ENCODE data around the gene IRX4. TPM values are rescaled to one million over a fixed set of nuclear protein-coding genes. Genes with fewer than 3 reads are reported as not detected.

IRX4 gene
- total and polyA plus RNA-seq, 2 donors (not counting 1 experiment from before 2014, with no cell fraction given): not detected

DNA sequence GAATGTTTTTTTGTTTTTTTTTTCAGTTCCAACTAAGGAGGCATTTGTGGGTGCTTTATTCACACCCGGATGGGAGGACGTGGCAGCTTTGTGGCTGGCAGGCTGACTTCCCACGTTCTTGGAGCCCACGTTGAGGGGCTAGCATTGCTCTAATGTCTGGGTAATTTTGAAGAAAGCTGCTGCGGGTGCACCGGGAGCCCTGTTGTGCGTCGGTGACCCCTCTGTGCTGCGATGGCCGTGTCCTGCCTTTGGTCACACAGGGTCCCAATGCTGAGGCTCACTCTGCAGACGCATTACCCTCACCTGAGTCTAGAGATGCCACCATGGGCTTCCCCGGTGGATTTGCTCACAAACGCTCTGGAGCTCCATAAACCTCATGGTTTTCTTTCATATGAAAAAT lies 47.3 kb downstream of the IRX4 start:
- Histone ChIP-seq H3K4me3 (replicated peaks in 1 of 4; ENCODE audit: control extremely low read depth in 1 of 4, insufficient read depth in 1 of 4, low read depth in 3 of 4, low read length in 4 of 4) (no peak overlapping the region), H3K9ac (ENCODE audit: insufficient read depth, low read length) (no peak overlapping the region), H3K36me3 (ENCODE audit: control insufficient read depth, insufficient read depth, low read length) (no peaks in the 10 kb centered on the region), H3K9me3 (ENCODE audit: control insufficient read depth, insufficient read depth, low read depth, low read length) (no peaks in the 10 kb centered on the region), H3K79me2 (ENCODE audit: control insufficient read depth, insufficient read depth, low read length) (no peaks in the 10 kb centered on the region), H3K27me3 (ENCODE audit: control insufficient read depth, insufficient read depth, low read length) (peaks cover 10% of the 10 kb centered on the region), H2AFZ (ENCODE audit: low read length) (no peak overlapping the region), H3K4me1 (ENCODE audit: control insufficient read depth, extremely low read depth, insufficient read depth, low read length) (no peaks in the 10 kb centered on the region), H3K27ac (ENCODE audit: insufficient read depth, low read length) (no peak overlapping the region), H3K4me2 (ENCODE audit: extremely low read depth, insufficient read depth, low read length) (no peak overlapping the region), H4K20me1 (ENCODE audit: control insufficient read depth, extremely low read depth, insufficient read depth, low read length) (no peaks in the 10 kb centered on the region)
- no peak for TF ChIP-seq EZH2 (IDR thresholded peaks at IDR 0.05; ENCODE audit: low read length, missing control alignments)
- no peak for TF ChIP-seq CTCF (conservative IDR thresholded peaks at IDR 0.05 in 1 of 2, IDR thresholded peaks at IDR 0.05 in 1 of 2; ENCODE audit: low read depth in 1 of 2, low read length in 2 of 2)
- no peak for DNase-seq (ENCODE audit: low read depth in 2 of 2)

DNA sequence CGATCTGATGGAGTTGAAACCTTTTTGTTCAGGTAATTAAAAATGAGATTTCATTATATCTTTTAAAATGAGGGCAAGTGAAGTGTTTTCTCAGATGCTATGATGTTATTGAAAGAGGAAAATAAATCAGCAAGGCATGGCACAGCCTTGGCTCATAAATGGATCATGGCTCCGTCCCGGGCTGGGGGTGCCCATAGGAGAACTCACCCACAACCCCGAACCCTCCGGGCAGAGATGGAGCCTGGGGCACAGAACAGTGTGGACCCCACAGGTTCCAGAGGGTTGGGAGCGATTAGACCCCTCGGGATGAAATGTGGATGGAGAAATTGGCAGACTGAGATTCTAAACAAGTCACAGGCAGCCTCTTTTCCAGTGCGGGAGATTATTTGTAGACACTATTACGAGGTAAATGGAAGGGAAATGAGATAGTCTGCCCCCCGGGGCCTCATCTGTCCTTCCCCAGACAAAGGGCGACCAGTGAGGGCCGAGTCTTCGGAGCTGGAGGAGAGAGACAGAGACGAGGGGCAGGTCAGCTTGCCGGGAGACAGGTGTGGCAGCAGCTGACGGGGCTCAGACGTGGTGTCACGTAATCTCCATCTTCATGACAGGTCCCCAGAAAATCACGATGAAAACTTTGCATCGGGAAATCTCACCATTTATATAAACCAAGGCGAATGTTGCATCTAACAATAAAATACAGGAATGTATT lies 47.9 kb downstream of the IRX4 start:
- Histone ChIP-seq H3K4me2 (ENCODE audit: extremely low read depth, insufficient read depth, low read length) (no peak overlapping the region), H3K36me3 (ENCODE audit: control insufficient read depth, insufficient read depth, low read length) (no peaks in the 10 kb centered on the region), H3K4me1 (ENCODE audit: control insufficient read depth, extremely low read depth, insufficient read depth, low read length) (no peaks in the 10 kb centered on the region), H4K20me1 (ENCODE audit: control insufficient read depth, extremely low read depth, insufficient read depth, low read length) (no peaks in the 10 kb centered on the region), H3K4me3 (replicated peaks in 1 of 4; ENCODE audit: control extremely low read depth in 1 of 4, insufficient read depth in 1 of 4, low read depth in 3 of 4, low read length in 4 of 4) (no peak overlapping the region), H2AFZ (ENCODE audit: low read length) (no peak overlapping the region), H3K79me2 (ENCODE audit: control insufficient read depth, insufficient read depth, low read length) (no peaks in the 10 kb centered on the region), H3K9me3 (ENCODE audit: control insufficient read depth, insufficient read depth, low read depth, low read length) (no peaks in the 10 kb centered on the region), H3K9ac (ENCODE audit: insufficient read depth, low read length) (no peak overlapping the region), H3K27me3 (ENCODE audit: control insufficient read depth, insufficient read depth, low read length) (peaks cover 10% of the 10 kb centered on the region), H3K27ac (ENCODE audit: insufficient read depth, low read length) (no peak overlapping the region)
- TF ChIP-seq EZH2 (IDR thresholded peaks at IDR 0.05; ENCODE audit: low read length, missing control alignments): no peak
- no peak for TF ChIP-seq CTCF (conservative IDR thresholded peaks at IDR 0.05 in 1 of 2, IDR thresholded peaks at IDR 0.05 in 1 of 2; ENCODE audit: low read depth in 1 of 2, low read length in 2 of 2)
- no peak for DNase-seq (ENCODE audit: low read depth in 2 of 2)

DNA sequence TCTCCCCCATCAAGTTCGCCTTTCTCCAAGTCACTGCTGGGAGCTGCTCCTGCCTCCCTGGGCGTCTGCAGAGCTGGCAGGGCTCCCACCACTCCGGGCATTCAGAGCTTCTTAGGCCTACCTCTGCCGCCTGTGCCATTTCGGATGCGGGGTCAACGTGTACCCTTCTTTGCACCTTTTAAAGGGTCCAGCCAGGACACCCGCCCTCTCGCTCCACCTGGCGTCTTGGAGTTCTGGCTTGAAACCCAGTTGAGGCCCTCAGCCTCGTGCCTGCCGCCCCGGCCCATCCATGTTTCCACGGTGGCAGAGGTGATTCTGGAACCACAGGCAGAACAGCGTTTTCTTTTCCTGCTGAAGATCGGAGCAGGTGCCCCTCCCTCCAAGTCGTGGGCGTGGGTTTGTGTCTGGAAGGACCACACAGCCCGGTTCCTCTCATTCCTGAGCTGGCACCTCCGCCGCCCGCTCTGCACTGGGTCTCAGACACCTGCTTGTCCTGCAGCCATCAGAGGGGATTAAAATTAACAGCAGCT lies 48.6 kb downstream of the IRX4 start:
- no peaks in the 10 kb centered on the region for H3K4me1 ChIP-seq (ENCODE audit: control insufficient read depth, extremely low read depth, insufficient read depth, low read length)
- no peak for DNase-seq (ENCODE audit: low read depth in 2 of 2)
- H3K4me3 ChIP-seq (replicated peaks in 1 of 4; ENCODE audit: control extremely low read depth in 1 of 4, insufficient read depth in 1 of 4, low read depth in 3 of 4, low read length in 4 of 4): no peak overlapping the region
- no peak overlapping the region for H2AFZ ChIP-seq (ENCODE audit: low read length)
- no peaks in the 10 kb centered on the region for H4K20me1 ChIP-seq (ENCODE audit: control insufficient read depth, extremely low read depth, insufficient read depth, low read length)
- H3K4me2 ChIP-seq (ENCODE audit: extremely low read depth, insufficient read depth, low read length): no peak overlapping the region
- H3K9me3 ChIP-seq (ENCODE audit: control insufficient read depth, insufficient read depth, low read depth, low read length): no peaks in the 10 kb centered on the region
- no peaks in the 10 kb centered on the region for H3K79me2 ChIP-seq (ENCODE audit: control insufficient read depth, insufficient read depth, low read length)
- no peak overlapping the region for H3K27ac ChIP-seq (ENCODE audit: insufficient read depth, low read length)
- no peaks in the 10 kb centered on the region for H3K36me3 ChIP-seq (ENCODE audit: control insufficient read depth, insufficient read depth, low read length)
- TF ChIP-seq EZH2 (IDR thresholded peaks at IDR 0.05; ENCODE audit: low read length, missing control alignments): no peak
- TF ChIP-seq CTCF (conservative IDR thresholded peaks at IDR 0.05 in 1 of 2, IDR thresholded peaks at IDR 0.05 in 1 of 2; ENCODE audit: low read depth in 1 of 2, low read length in 2 of 2): no peak
- H3K9ac ChIP-seq (ENCODE audit: insufficient read depth, low read length): no peak overlapping the region
- H3K27me3 ChIP-seq (ENCODE audit: control insufficient read depth, insufficient read depth, low read length): peaks cover 7% of the 10 kb centered on the region

Data from fibroblast of lung (primary cell).